PFSK-1 (cell line): ENCODE data around the gene ZMAT5.

Experiments used
- FOXP2 ChIP-seq: optimal IDR thresholded peaks from 2 replicates; pipeline ENCODE3; 2011; ENCODE audit warnings: borderline replicate concordance, control low read depth, inconsistent platforms; ENCODE audit not compliant: insufficient read depth; ENCODE audit errors: extremely low read length, extremely low read depth
- POLR2AphosphoS5 ChIP-seq: IDR thresholded peaks from 2 replicates; pipeline ENCODE4 v1.6.1; 2012; ENCODE audit warnings: low read depth, mild to moderate bottlenecking, control low read depth, low read length, moderate library complexity
- SIN3A ChIP-seq: IDR thresholded peaks from 2 replicates; pipeline ENCODE4 v1.6.1; 2012; ENCODE audit warnings: mild to moderate bottlenecking, low read length, moderate library complexity, borderline replicate concordance; ENCODE audit not compliant: insufficient read depth
- TAF1 ChIP-seq: IDR thresholded peaks from 2 replicates; pipeline ENCODE4 v1.6.1; 2012; ENCODE audit warnings: low read length, control low read depth, borderline replicate concordance; ENCODE audit not compliant: insufficient read depth
- TF ChIP-seq, protein P1 (sequence below), 2 experiments: IDR thresholded peaks; 2 replicates each; pipeline versions ENCODE4 v1.6.1 to v1.8.0; 2011 to 2012; ENCODE audit warnings: low read depth in 2 of 2, low read length in 2 of 2, control low read depth in 1 of 2, inconsistent platforms in 1 of 2, mild to moderate bottlenecking in 1 of 2, moderate library complexity in 1 of 2; ENCODE audit not compliant: insufficient read depth in 1 of 2

The ZMAT5 gene

GRCh38 chr22:29738118-29738815 lies 28.5 kb downstream of the ZMAT5 start:
- TF ChIP-seq POLR2AphosphoS5, result no peak
- TF ChIP-seq TAF1, result no peak
- no peak for TF ChIP-seq SIN3A
- no peak for TF ChIP-seq FOXP2
- TF ChIP-seq, protein P1, sequence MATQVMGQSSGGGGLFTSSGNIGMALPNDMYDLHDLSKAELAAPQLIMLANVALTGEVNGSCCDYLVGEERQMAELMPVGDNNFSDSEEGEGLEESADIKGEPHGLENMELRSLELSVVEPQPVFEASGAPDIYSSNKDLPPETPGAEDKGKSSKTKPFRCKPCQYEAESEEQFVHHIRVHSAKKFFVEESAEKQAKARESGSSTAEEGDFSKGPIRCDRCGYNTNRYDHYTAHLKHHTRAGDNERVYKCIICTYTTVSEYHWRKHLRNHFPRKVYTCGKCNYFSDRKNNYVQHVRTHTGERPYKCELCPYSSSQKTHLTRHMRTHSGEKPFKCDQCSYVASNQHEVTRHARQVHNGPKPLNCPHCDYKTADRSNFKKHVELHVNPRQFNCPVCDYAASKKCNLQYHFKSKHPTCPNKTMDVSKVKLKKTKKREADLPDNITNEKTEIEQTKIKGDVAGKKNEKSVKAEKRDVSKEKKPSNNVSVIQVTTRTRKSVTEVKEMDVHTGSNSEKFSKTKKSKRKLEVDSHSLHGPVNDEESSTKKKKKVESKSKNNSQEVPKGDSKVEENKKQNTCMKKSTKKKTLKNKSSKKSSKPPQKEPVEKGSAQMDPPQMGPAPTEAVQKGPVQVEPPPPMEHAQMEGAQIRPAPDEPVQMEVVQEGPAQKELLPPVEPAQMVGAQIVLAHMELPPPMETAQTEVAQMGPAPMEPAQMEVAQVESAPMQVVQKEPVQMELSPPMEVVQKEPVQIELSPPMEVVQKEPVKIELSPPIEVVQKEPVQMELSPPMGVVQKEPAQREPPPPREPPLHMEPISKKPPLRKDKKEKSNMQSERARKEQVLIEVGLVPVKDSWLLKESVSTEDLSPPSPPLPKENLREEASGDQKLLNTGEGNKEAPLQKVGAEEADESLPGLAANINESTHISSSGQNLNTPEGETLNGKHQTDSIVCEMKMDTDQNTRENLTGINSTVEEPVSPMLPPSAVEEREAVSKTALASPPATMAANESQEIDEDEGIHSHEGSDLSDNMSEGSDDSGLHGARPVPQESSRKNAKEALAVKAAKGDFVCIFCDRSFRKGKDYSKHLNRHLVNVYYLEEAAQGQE (IDR thresholded peaks at IDR 0.05; ENCODE audit: insufficient read depth in 1 of 2, low read depth in 2 of 2, low read length in 2 of 2), result no peak

GRCh38 chr22:29737251-29738117 lies 29.3 kb downstream of the ZMAT5 start:
- TF ChIP-seq SIN3A (no peak), FOXP2 (no peak), POLR2AphosphoS5 (no peak), TAF1 (no peak)
- TF ChIP-seq, protein P1 (IDR thresholded peaks at IDR 0.05; ENCODE audit: insufficient read depth in 1 of 2, low read depth in 2 of 2, low read length in 2 of 2), result no peak

DNA sequence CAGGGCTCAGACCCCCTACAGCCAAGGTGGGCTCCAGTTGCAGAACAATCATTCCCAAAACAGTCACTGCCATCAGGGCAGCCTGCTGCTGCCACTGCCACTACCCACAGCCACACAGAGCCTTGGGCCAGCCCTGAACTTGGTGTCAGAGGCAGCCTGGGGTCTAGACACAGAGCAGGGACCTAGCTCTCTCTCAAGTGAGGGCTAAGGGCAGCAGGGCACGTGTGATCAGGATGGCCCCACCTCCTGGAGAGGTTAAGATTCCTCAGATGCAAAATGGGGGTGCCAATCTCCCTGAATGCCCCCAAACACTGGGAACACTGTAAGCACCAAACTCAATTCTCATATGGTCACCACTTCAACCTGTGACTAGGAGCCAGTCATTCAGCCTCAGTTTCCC lies 31.4 kb downstream of the ZMAT5 start:
- TF ChIP-seq SIN3A, result no peak
- no peak for TF ChIP-seq TAF1
- TF ChIP-seq, protein P1 (IDR thresholded peaks at IDR 0.05; ENCODE audit: insufficient read depth in 1 of 2, low read depth in 2 of 2, low read length in 2 of 2), result no peak
- no peak for TF ChIP-seq FOXP2
- TF ChIP-seq POLR2AphosphoS5, result no peak

DNA sequence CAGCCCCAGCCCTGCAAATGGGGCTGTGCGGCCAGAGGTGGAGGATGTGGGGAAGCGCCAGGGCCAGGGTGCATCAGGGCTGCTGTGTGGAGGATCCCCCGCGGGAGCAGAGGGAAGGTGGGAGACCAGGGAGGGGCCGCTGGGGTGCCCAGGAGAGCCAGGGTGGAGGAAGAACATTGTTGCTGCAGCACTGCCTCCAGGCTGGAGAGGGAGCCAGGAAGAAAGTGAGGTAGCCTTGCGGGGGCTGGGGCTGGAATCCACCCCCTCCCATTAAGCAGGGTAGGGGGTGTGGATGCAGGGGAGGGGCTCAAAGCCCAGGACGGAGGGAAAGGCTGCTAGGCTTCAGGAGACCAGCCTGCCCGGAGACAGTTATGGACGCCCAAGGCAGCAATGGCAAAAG lies 32.0 kb downstream of the ZMAT5 start:
- TF ChIP-seq POLR2AphosphoS5 (no peak), TAF1 (no peak), SIN3A (no peak)

GRCh38 chr22:29734406-29734805 lies 32.4 kb downstream of the ZMAT5 start:
- TF ChIP-seq, protein P1 (IDR thresholded peaks at IDR 0.05; ENCODE audit: insufficient read depth in 1 of 2, low read depth in 2 of 2, low read length in 2 of 2), result no peak
- no peak for TF ChIP-seq SIN3A
- TF ChIP-seq FOXP2, result no peak
- TF ChIP-seq POLR2AphosphoS5, result no peak
- no peak for TF ChIP-seq TAF1
